CD4-positive, alpha-beta T cell treated with Interleukin-12 subunit alpha and Interleukin-12 subunit beta, for 1 hour (primary cell): ENCODE data around the gene PIN1.

Experiments used
- DNase-seq: peaks from one replicate; pipeline ENCODE4 v3.0.0-alpha.2; 2020

Gene PIN1

GRCh38 chr19:9857076-9857721 is 22.1 kb downstream of the PIN1 start:
- no peak for DNase-seq

- DNase-seq: peak; percentile 53
Measured at GRCh38 chr19:9857920-9858746, 23.0 kb downstream of the PIN1 start.

DNA sequence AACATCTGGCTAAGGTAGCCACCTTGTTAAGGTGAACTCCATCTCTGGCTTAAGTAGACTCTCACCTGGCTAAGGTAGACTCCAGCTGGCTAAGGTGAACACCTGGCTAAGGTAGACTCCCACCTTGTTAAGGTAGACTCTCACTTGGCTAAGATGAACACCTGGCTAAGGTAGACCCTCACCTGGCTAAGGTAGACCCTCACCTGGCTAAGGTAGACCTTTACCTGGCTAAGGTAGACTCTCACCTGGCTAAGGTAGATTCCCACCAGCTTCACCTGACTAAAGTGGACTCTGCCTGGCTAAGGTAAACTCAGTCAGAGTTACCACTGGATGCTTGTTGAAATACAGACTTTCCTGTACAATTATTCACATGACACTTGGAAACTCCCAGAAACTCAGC is 23.6 kb downstream of the PIN1 start:
- no peak for DNase-seq

- DNase-seq: no peak
Measured at GRCh38 chr19:9860407-9860806, 25.3 kb downstream of the PIN1 start.

DNA sequence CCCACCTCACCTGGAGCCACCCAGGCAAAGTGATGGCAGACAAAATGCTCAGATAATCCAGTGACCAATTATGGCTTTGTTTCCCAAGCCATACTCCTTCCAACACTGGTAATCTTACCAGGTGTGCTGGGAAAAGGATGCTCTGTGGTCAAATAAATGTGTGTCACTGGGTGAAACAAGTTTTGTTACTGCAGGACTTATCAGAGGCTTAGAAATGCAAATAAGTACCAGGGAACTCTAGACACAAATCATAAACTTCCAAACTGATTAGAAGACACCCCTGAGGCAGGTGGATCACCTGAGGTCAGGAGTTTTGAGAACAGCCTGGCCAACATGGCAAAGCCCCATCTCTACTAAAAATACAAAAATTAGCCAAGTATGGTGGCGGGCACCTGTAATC is 26.4 kb downstream of the PIN1 start:
- DNase-seq: no peak

DNA sequence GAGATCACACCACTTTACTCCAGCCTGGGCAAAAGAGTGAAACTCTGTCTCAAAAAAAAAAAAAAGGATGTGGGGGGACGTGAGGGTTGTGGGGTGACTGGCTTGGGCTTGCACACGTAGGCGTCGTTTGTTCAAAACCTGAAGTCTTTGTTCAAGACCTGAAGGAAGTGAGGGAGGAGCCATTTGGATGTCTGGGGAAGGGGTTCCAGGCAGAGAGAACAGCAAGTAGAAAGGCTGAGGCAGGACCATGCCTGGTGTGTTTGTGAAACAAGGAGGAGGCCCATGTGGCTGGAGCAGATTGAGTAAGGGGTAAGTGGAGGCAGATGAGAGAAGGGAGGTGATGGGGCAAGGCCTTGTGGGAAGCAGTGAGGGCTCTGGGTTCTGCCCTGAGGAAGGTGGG is 27.8 kb downstream of the PIN1 start:
- peak; percentile 21 for DNase-seq

- DNase-seq: peak; percentile 25
Measured at GRCh38 chr19:9863759-9864158, 28.6 kb downstream of the PIN1 start.

DNA sequence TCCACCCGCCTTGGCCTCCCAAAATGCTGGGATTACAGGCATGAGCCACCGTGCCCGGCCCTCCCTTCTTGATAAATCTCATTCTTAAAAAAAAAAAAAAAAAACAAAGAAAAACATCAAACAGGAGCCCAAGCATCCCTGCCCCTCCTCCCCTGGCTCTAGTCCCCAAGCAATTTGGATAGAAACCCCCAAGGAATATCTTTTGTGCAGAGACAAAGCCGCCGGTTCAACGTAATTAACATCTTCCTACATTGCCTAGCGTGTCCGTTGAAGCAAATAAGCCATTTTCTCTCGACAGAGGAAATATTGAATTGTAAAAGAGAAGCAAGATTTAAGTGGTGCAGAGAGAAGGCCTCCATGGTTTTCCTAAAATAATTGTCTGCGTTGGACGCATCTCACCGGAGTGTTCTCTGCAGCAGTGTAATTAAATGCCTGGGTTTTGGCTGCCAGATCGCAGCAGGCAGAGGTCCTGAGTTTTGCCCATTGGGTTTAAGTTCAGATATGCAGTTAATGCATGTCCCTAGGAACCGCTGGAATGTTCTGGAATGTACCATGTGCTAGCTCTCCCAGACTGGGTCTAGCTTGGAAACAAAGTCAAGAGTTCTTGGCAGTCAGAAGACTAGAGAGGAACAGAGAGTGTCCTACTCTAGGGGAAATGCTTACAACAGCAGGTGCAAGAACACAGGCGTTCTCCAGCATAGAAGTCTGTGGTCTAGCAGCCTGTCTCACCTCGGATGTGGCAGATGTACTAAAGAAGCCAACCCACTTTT is 30.8 kb downstream of the PIN1 start:
- DNase-seq: peak; percentile 63

DNA sequence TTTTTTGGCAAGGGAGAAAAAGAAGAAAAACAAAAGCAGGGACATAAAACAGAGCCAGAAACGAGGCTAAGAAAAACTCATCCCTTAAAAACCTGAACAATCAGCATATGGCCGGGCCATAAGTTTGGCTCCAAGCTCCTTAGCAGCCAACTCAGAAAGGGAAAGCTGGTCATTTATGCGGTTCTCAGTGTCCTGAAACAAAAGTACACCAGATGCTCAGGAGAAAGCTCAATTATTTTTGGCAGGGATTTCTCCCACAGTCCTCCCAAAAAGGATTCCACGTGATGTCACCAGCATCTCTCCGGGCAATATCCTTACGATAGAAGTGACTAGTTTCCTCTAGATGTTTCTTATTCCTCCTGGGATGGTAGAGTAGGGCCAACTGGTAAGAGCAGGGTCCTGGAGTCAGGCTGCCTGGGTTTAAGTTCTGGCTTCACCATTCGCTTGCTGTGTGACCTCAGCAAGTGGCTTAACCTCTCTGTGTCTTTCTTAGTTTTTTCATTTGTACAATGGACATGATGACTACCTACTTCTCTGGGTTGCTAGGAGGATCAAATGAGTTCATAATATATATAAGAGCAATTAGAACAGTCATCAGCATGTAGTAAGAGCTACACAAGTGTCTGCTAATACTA is 34.0 kb downstream of the PIN1 start:
- no peak for DNase-seq

DNA sequence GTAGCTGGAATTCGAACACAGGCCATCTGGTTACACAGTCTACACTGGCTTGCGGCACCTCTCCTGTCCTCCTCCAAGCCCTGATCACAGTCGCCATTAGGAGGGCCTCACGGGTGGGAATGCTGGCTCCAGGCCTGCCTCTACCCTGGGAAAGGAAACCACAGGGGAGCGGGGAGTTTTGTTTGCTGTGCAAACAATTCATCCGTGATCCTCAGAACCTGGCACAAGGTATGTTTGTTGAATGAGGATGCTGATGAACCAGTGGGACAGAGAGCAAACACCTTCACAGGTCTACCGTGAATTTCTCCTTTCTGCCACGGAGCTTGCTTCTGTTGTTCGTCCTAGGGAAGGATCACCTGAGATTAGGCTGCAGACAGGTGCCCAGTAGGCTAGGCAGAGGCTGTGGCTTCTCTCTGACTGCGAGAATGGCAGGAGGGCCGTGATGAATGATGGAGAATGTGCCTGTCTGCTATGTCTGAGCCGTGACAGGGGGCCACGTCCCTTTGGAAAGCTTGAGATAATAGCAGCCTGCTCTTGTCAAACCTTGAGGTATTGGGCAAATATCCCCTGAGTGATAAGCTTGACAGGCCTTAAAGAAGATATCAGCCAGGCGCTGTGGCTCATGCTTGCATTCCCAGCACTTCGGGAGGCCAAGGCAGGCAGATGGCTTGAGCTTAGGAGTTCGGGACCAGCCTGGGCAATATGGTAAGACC is 36.7 kb downstream of the PIN1 start:
- DNase-seq: no peak

DNA sequence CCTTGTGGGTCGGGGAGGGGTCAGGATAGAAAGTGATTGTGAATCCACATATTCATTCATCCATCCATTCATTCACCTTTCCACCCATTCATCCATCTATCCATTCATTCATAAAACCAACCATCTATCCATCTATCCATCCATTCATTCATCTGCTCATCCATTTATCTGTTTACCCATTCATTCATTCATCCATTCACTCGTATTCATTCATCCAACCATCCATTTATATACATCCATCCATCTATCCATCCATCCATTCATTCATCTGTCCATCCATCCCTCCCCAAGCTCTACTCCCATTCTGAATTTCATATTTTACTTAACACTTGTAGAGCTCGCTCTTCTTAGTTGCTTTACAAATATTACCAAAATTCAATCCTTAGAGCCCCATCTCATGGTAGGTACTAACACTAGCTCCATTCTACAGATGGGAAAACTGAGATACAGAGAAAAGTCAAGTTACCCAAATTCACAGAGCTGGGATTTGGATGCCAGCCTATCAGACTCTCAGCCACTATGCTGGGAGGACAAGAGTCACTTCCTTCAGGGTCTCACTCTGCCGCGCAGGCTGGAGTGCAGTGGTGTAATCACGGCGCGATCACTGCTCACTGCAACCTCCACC is 37.6 kb downstream of the PIN1 start:
- DNase-seq: no peak

GRCh38 chr19:9875031-9875627 is 40.0 kb downstream of the PIN1 start:
- no peak for DNase-seq

- no peak for DNase-seq
Measured at GRCh38 chr19:9875796-9876195, 40.7 kb downstream of the PIN1 start.

DNA sequence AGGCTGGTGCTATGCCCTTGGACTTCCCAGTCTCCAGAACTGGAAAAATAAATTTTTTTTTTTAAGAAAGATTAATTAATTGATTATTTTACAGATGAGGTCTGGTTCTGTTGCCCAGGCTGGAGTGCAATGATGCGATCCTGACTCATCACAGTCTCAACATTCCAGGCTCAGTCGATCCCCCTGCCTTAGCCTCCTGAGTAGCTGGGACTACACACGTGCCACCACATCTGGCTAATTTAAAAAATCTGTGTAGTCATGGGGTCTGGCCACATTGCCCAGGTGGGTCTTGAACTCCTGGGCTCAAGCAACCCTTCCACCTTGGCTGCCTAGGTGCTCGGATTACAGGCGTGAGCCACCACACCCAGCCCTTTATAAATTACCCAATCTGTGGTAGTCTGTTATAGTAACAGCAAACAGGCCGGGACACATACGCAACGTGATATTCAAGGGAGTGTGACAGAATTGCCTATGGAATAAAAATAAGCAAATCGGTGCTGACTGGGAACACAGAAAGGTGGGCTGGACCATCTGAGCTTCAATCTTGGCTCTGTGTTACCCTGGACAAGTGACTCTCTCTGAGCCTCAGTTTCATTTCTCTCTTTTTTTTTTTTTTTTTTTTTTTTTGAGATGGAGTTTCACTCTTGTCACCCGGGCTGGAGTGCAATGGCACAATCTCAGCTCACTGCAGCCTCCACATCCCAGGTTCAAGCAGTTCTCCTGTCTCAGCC is 42.8 kb downstream of the PIN1 start:
- no peak for DNase-seq

- DNase-seq: no peak
Measured at GRCh38 chr19:9878511-9879196, 43.5 kb downstream of the PIN1 start.

DNA sequence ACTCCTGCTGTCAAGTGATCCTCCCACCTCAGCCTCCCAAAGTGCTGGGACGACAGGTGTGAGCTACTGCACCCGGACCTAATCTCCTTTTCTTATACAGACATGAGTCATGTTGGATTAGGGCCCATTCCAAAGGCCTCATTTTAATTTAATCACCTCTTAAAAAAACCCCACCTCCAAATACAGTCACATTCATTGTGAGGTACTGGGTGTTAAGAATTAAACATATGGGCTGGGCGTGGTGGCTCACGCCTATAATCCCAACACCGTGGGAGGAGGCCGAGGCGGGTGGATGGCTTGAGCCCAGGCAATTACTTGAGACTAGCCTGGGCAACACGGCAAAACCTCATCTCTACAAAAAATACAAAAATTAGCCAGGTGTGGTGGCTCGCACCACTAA is 46.6 kb downstream of the PIN1 start:
- DNase-seq: no peak

DNA sequence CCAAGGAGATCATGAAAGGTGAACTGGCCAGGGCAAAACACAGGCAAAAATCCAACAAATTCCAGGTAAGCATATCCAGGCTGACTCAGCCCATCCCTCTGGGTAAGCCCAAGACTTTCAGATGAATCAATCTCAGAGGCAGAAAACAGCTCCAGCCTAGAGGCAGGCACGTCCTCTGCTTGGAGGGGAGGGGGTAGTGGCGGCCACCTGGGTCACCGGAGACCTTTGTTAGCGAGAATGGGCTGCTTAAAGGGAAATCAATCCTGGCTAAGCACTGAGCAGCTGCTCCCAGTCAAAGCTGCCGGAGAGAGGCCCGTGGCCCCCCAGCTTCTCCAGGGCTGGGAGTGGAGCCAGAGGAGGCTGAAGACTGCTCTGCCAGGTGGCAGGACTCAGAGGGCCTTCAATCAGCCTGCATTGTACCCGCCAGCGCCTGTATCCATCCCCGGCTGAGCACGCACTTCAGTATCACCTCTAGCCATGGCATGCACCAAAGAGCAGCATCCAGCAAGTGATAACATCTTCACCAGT is 48.2 kb downstream of the PIN1 start:
- DNase-seq: no peak

- no peak for DNase-seq
Measured at GRCh38 chr19:9883764-9884163, 48.6 kb downstream of the PIN1 start.

GRCh38 chr19:9885077-9885552 is 50.0 kb downstream of the PIN1 start:
- DNase-seq: no peak
